Measurements from ENCODE around the gene TTC12. TPM values are rescaled to one million over a fixed set of nuclear protein-coding genes. Genes with fewer than 3 reads are reported as not detected.

Gene TTC12
- total and polyA plus RNA-seq, 2 of the 8 experiments (the other 6 are each of a cell fraction or from before 2014, with no cell fraction given) = 4.7 to 9.0 TPM

DNA sequence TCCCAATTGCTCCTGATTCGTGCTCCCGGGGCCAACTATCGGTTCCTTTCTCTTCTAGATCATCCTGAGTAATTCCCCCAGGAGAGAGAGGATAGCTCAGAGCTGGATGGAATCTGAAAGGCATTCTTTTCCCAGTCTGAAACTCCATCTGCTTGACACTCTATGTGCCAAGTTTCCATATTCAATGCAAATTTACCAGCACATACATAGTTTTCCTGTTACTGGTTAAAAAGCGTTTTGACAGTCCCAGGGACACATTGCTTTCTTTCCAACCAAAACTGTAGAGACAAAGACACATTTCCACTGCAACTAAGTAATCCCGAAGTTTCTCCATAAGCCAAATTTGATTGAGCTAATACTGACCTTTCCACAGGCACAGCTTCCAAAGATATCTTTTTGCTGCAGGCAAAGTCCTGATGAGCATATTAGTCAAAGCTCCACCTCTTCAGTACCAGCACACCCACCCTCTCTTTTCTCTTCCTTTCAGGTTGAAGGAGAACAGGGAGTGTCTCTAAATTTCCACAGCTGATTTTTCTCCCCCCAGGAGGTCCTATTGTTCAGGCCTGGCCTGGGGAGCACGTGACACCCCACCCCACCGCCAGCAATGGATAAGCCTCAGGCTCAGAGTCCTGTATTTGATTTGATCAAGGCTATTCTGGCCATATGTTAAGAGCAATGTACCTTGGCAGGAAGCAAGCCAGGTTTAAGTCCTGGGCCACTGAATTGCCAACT, 63.5 kb downstream of the TTC12 start (continued):
- TF ChIP-seq PHF8 (conservative IDR thresholded peaks at IDR 0.05; ENCODE audit: low read depth, low read length) (no peak), YY1 (IDR thresholded peaks at IDR 0.05; ENCODE audit: low read depth, low read length) (no peak), TAF7 (optimal IDR thresholded peaks at IDR 0.05; ENCODE audit: borderline replicate concordance, low read depth, low read length) (no peak), SIN3A (conservative IDR thresholded peaks at IDR 0.05 in 1 of 2, IDR thresholded peaks at IDR 0.05 in 1 of 2; ENCODE audit: low read depth in 1 of 2, low read length in 2 of 2) (no peak), RXRA (IDR thresholded peaks at IDR 0.05; ENCODE audit: insufficient read depth, low read depth, low read length) (no peak)
- TF ChIP-seq, protein P1, sequence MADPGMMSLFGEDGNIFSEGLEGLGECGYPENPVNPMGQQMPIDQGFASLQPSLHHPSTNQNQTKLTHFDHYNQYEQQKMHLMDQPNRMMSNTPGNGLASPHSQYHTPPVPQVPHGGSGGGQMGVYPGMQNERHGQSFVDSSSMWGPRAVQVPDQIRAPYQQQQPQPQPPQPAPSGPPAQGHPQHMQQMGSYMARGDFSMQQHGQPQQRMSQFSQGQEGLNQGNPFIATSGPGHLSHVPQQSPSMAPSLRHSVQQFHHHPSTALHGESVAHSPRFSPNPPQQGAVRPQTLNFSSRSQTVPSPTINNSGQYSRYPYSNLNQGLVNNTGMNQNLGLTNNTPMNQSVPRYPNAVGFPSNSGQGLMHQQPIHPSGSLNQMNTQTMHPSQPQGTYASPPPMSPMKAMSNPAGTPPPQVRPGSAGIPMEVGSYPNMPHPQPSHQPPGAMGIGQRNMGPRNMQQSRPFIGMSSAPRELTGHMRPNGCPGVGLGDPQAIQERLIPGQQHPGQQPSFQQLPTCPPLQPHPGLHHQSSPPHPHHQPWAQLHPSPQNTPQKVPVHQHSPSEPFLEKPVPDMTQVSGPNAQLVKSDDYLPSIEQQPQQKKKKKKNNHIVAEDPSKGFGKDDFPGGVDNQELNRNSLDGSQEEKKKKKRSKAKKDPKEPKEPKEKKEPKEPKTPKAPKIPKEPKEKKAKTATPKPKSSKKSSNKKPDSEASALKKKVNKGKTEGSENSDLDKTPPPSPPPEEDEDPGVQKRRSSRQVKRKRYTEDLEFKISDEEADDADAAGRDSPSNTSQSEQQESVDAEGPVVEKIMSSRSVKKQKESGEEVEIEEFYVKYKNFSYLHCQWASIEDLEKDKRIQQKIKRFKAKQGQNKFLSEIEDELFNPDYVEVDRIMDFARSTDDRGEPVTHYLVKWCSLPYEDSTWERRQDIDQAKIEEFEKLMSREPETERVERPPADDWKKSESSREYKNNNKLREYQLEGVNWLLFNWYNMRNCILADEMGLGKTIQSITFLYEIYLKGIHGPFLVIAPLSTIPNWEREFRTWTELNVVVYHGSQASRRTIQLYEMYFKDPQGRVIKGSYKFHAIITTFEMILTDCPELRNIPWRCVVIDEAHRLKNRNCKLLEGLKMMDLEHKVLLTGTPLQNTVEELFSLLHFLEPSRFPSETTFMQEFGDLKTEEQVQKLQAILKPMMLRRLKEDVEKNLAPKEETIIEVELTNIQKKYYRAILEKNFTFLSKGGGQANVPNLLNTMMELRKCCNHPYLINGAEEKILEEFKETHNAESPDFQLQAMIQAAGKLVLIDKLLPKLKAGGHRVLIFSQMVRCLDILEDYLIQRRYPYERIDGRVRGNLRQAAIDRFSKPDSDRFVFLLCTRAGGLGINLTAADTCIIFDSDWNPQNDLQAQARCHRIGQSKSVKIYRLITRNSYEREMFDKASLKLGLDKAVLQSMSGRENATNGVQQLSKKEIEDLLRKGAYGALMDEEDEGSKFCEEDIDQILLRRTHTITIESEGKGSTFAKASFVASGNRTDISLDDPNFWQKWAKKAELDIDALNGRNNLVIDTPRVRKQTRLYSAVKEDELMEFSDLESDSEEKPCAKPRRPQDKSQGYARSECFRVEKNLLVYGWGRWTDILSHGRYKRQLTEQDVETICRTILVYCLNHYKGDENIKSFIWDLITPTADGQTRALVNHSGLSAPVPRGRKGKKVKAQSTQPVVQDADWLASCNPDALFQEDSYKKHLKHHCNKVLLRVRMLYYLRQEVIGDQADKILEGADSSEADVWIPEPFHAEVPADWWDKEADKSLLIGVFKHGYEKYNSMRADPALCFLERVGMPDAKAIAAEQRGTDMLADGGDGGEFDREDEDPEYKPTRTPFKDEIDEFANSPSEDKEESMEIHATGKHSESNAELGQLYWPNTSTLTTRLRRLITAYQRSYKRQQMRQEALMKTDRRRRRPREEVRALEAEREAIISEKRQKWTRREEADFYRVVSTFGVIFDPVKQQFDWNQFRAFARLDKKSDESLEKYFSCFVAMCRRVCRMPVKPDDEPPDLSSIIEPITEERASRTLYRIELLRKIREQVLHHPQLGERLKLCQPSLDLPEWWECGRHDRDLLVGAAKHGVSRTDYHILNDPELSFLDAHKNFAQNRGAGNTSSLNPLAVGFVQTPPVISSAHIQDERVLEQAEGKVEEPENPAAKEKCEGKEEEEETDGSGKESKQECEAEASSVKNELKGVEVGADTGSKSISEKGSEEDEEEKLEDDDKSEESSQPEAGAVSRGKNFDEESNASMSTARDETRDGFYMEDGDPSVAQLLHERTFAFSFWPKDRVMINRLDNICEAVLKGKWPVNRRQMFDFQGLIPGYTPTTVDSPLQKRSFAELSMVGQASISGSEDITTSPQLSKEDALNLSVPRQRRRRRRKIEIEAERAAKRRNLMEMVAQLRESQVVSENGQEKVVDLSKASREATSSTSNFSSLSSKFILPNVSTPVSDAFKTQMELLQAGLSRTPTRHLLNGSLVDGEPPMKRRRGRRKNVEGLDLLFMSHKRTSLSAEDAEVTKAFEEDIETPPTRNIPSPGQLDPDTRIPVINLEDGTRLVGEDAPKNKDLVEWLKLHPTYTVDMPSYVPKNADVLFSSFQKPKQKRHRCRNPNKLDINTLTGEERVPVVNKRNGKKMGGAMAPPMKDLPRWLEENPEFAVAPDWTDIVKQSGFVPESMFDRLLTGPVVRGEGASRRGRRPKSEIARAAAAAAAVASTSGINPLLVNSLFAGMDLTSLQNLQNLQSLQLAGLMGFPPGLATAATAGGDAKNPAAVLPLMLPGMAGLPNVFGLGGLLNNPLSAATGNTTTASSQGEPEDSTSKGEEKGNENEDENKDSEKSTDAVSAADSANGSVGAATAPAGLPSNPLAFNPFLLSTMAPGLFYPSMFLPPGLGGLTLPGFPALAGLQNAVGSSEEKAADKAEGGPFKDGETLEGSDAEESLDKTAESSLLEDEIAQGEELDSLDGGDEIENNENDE (IDR thresholded peaks at IDR 0.05; ENCODE audit: insufficient replicate concordance, low read length) = no peak
- TF ChIP-seq, protein P2, sequence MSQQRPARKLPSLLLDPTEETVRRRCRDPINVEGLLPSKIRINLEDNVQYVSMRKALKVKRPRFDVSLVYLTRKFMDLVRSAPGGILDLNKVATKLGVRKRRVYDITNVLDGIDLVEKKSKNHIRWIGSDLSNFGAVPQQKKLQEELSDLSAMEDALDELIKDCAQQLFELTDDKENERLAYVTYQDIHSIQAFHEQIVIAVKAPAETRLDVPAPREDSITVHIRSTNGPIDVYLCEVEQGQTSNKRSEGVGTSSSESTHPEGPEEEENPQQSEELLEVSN (IDR thresholded peaks at IDR 0.05) = no peak
